SK-N-SH (cell line): ENCODE data around the gene BCL11B. TPM values are rescaled to one million over a fixed set of nuclear protein-coding genes. Genes with fewer than 3 reads are reported as not detected.
A peak's percentile ranks its signal among the peaks of the same experiment; 100 is the strongest.

Experiments
- CTCF ChIA-PET: fragments of 300-600, 350-600 bp; formaldehyde crosslinking; extraction: SDS; loops from one replicate; lab custom pipeline; 2021; lab: Yijun Ruan, JAX
- POLR2A ChIA-PET: fragments of 350-600 bp; sonication (Branson Sonifier 250); formaldehyde crosslinking; extraction: SDS; loops from one replicate; lab custom pipeline; 2020; ENCODE audit warnings: antibody characterized with exemption, inconsistent platforms; lab: Yijun Ruan, JAX
- DNase-seq: peaks from one replicate; pipeline ENCODE4 v3.0.0; 2012
- H2AFZ ChIP-seq: fragments of 200-600 bp; sonication (generic); 2 replicates; pipeline ENCODE4 v1.8.1; 2016; ENCODE audit warnings: antibody characterized with exemption, mild to moderate bottlenecking, low read depth
- H3F3A ChIP-seq: fragments of 200-600 bp; sonication (generic); replicated peaks from 2 replicates; pipeline ENCODE3; 2016; ENCODE audit warnings: antibody characterized with exemption, mild to moderate bottlenecking; ENCODE audit not compliant: insufficient read depth
- H3K27ac ChIP-seq, 2 experiments: fragments of 200-500 bp in 1 of 2; fragments of 200-600 bp in 1 of 2; sonication (Bioruptor generic) in 1 of 2; sonication (generic), shearing (Covaris generic) in 1 of 2; 2 replicates each; pipeline versions ENCODE4 v1.5.1 to v1.6.1; 2014 to 2016; ENCODE audit warnings: low read depth in 2 of 2, inconsistent platforms in 1 of 2, low read length in 1 of 2, mild to moderate bottlenecking in 1 of 2, mixed read lengths in 1 of 2
- H3K27me3 ChIP-seq: fragments of 200-600 bp; sonication (generic), shearing (Covaris generic); 2 replicates; pipeline ENCODE4 v1.6.1; 2016; ENCODE audit warnings: mixed run types; ENCODE audit not compliant: insufficient read depth
- H3K36me3 ChIP-seq, 2 experiments: fragments of 200-500 bp in 1 of 2; fragments of 200-600 bp in 1 of 2; sonication (Bioruptor generic) in 1 of 2; sonication (generic) in 1 of 2; replicated peaks in 1 of 2; 2 replicates each; pipeline versions ENCODE3 to v1.5.1; 2014 to 2016; ENCODE audit warnings: low read length in 1 of 2, mild to moderate bottlenecking in 1 of 2; ENCODE audit not compliant: insufficient read depth in 2 of 2, control insufficient read depth in 1 of 2
- H3K4me1 ChIP-seq, 2 experiments: fragments of 200-500 bp in 1 of 2; fragments of 200-600 bp in 1 of 2; sonication (Bioruptor generic) in 1 of 2; sonication (generic), shearing (Covaris generic) in 1 of 2; 2 replicates each; pipeline versions ENCODE4 v1.5.1 to v1.6.1; 2014 to 2016; ENCODE audit warnings: low read depth in 1 of 2, low read length in 1 of 2, mixed run types in 1 of 2; ENCODE audit not compliant: insufficient read depth in 2 of 2, control insufficient read depth in 1 of 2
- H3K4me2 ChIP-seq: fragments of 200-600 bp; sonication (generic), shearing (Covaris generic); 2 replicates; pipeline ENCODE4 v1.6.1; 2017; ENCODE audit warnings: mixed run types
- H3K4me3 ChIP-seq, 2 experiments: fragments of 200-500 bp in 1 of 2; fragments of 200-600 bp in 1 of 2; sonication (Bioruptor generic) in 1 of 2; sonication (generic), shearing (Covaris generic) in 1 of 2; 2 replicates each; pipeline versions ENCODE4 v1.5.1 to v1.8.1; 2014 to 2016; ENCODE audit warnings: low read depth in 2 of 2, inconsistent platforms in 1 of 2, low read length in 1 of 2, mild to moderate bottlenecking in 1 of 2, mixed read lengths in 1 of 2, moderate library complexity in 1 of 2
- H3K79me2 ChIP-seq: fragments of 200-600 bp; sonication (generic); 2 replicates; pipeline ENCODE4 v1.8.1; 2017; ENCODE audit warnings: mild to moderate bottlenecking; ENCODE audit not compliant: insufficient read depth
- H3K9ac ChIP-seq: fragments of 200-600 bp; sonication (generic); 2 replicates; pipeline ENCODE4 v1.6.1; 2017; ENCODE audit warnings: mixed run types
- H3K9me2 ChIP-seq: fragments of 200-600 bp; sonication (generic); 2 replicates; pipeline ENCODE4 v1.6.1; 2017; ENCODE audit warnings: mixed run types
- H3K9me3 ChIP-seq: fragments of 200-600 bp; sonication (generic); 2 replicates; pipeline ENCODE4 v1.6.1; 2017; ENCODE audit warnings: mixed run types, mild to moderate bottlenecking, moderate library complexity
- H4K20me1 ChIP-seq: fragments of 200-600 bp; sonication (generic); 2 replicates; pipeline ENCODE4 v1.6.1; 2017; ENCODE audit warnings: mild to moderate bottlenecking, mixed run types; ENCODE audit not compliant: insufficient read depth
- ELF1 ChIP-seq: IDR thresholded peaks from 2 replicates; pipeline ENCODE4 v1.4.0; 2012
- EP300 ChIP-seq, 2 experiments: IDR thresholded peaks; 2 replicates each; pipeline versions ENCODE4 v1.4.0 to v1.6.1; 2012; ENCODE audit warnings: borderline replicate concordance in 1 of 2, low read depth in 1 of 2, low read length in 1 of 2
- EZH2phosphoT487 ChIP-seq: fragments of 200-600 bp; sonication (generic); IDR thresholded peaks from 2 replicates; pipeline ENCODE4 v1.6.1; 2017; ENCODE audit warnings: low read depth, mixed run types, mild to moderate bottlenecking, antibody characterized with exemption, moderate library complexity, borderline replicate concordance
- FOSL2 ChIP-seq: IDR thresholded peaks from 2 replicates; pipeline ENCODE4 v1.4.0; 2012; ENCODE audit warnings: low read depth, mild to moderate bottlenecking, moderate library complexity, borderline replicate concordance
- GATA2 ChIP-seq: sonication (generic); formaldehyde crosslinking; IDR thresholded peaks from 2 replicates; pipeline ENCODE4 v1.5.0; 2020; ENCODE audit warnings: mild to moderate bottlenecking, missing genetic modification reagents
- MXI1 ChIP-seq: IDR thresholded peaks from 2 replicates; pipeline ENCODE4 v1.6.1; 2012; ENCODE audit warnings: mild to moderate bottlenecking, low read depth, low read length, improper control_type of control experiment
- POLR2AphosphoS5 ChIP-seq: IDR thresholded peaks from 2 replicates; pipeline ENCODE4 v1.6.1; 2012; ENCODE audit warnings: low read depth, low read length
- RAD21 ChIP-seq: IDR thresholded peaks from 2 replicates; pipeline ENCODE4 v1.6.1; 2012; ENCODE audit warnings: mild to moderate bottlenecking, low read length
- RXRA ChIP-seq: IDR thresholded peaks from 2 replicates; pipeline ENCODE4 v1.4.0; 2012; ENCODE audit warnings: low read depth, mild to moderate bottlenecking, borderline replicate concordance
- SIN3A ChIP-seq: IDR thresholded peaks from 2 replicates; pipeline ENCODE4 v1.6.1; 2012; ENCODE audit warnings: low read depth, mild to moderate bottlenecking, low read length, moderate library complexity, borderline replicate concordance
- SMC3 ChIP-seq: IDR thresholded peaks from 2 replicates; pipeline ENCODE4 v1.6.1; 2012; ENCODE audit warnings: low read depth, low read length, improper control_type of control experiment
- TAF1 ChIP-seq: IDR thresholded peaks from 2 replicates; pipeline ENCODE4 v1.6.1; 2012; ENCODE audit warnings: low read depth, mild to moderate bottlenecking, low read length, moderate library complexity, borderline replicate concordance
- YY1 ChIP-seq: IDR thresholded peaks from 2 replicates; pipeline ENCODE4 v1.4.0; 2012; ENCODE audit warnings: low read depth, mild to moderate bottlenecking
- WGBS: methylation state at CpG from one replicate; pipeline ENCODE4 v1.1.6; 2017; ENCODE audit warnings: low lambda C conversion rate; 5-methylcytosine and 5-hydroxymethylcytosine counted together
- polyA plus RNA-seq, 3 experiments: library from polyadenylated mRNA; depleted of rRNA; stranded (reverse); fragments of >200 nt; gene quantifications; 2 replicates each; pipeline ENCODE4 v1.2.3, GENCODE V29; 2012
- TF ChIP-seq, protein P1 (sequence below): fragments of 200-600 bp; sonication (generic); IDR thresholded peaks from 2 replicates; pipeline ENCODE4 v1.6.1; 2017; ENCODE audit warnings: antibody characterized with exemption, mild to moderate bottlenecking, moderate library complexity
- TF ChIP-seq, protein P2 (sequence below): IDR thresholded peaks from 2 replicates; pipeline ENCODE4 v1.4.0; 2012; ENCODE audit warnings: low read depth

BCL11B gene
- polyA plus RNA-seq, 1 of the 3 experiments (the other 2 are of a cell fraction): not detected

DNA sequence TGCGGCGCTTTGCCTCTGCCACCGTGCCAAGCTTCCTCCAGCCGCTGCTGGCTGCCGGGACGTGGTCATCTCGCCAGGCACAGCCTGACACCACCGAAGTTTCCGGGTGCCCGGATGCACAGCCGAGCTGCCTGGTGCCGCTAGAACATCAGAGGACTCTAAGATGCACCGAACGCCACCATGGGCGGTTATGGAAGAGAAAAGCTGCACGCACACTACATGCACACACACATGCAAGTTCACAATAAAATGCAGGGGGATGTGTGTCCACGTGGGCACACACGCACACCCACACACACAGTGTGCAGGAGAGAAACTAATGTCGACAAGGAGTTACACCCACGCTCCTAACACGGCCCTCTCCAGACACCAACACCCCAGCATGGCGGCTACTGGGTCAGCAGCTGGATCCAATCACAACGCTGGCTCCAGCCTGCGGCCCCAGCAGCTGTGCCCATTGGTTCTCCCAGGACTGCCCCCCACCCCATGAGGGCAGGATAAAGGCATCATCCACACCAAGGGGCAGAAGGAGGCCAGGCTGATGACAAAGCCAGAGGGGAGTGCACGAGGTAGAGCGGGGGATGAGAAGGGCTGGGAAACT is 82.7 kb downstream of the BCL11B start:
- DNase-seq: no peak
- POLR2A ChIA-PET: no interaction called here
- TF ChIP-seq EZH2phosphoT487: no peak
- TF ChIP-seq POLR2AphosphoS5: no peak
- TF ChIP-seq TAF1: no peak
- TF ChIP-seq SMC3: no peak
- TF ChIP-seq ELF1: no peak
- TF ChIP-seq RAD21: no peak
- no peak for TF ChIP-seq YY1
- TF ChIP-seq GATA2 (CRISPR knock-in tag): no peak
- no peak for TF ChIP-seq RXRA
- TF ChIP-seq MXI1: no peak
- TF ChIP-seq, all 33 proteins: peak for 0
- H3K4me1 ChIP-seq: peaks cover 0 to 7% of the 10 kb centered on the region in 2 experiments; a peak in 1 of 4 replicates
- H3K36me3 ChIP-seq: no peaks in the 10 kb centered on the region
- H3K4me2 ChIP-seq: no peak overlapping the region
- peaks cover 98% of the 10 kb centered on the region for H3K27me3 ChIP-seq
- no peak overlapping the region for H3K27ac ChIP-seq
- H3K9ac ChIP-seq: no peak overlapping the region
- H3K4me3 ChIP-seq: no peak overlapping the region
- H3K9me3 ChIP-seq: no peaks in the 10 kb centered on the region
- no peaks in the 10 kb centered on the region for H3K79me2 ChIP-seq
- no peaks in the 10 kb centered on the region for H4K20me1 ChIP-seq
- 33% methylated on average over 22 of the region's 26 CpGs for WGBS
- H3K9me2 ChIP-seq: no peaks in the 10 kb centered on the region
- H2AFZ ChIP-seq: no peak overlapping the region
- CTCF ChIA-PET: no interaction called here
- no peaks in the 10 kb centered on the region for H3F3A ChIP-seq

DNA sequence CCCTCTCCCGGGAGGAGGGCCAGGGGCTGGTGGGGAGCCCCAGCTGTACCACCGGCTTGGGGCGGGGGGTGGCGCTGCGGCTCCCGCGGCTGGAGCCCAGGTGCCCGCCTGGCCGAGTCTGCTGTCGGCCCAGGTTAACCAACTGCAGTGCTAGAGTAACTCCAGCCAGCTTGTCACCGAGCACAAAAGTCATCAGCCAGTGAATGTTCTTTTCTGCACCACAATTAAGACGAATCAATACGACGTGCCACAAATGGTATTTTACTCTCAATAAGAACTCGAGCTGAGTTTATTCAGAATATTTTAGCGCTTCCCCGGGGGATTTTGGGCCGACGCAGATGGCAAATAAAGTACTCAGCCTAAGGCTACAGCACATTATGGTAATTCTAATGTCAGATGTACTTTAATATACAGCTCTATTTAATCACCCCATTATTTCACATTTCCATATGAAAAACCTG is 83.2 kb downstream of the BCL11B start:
- TF ChIP-seq, protein P1, sequence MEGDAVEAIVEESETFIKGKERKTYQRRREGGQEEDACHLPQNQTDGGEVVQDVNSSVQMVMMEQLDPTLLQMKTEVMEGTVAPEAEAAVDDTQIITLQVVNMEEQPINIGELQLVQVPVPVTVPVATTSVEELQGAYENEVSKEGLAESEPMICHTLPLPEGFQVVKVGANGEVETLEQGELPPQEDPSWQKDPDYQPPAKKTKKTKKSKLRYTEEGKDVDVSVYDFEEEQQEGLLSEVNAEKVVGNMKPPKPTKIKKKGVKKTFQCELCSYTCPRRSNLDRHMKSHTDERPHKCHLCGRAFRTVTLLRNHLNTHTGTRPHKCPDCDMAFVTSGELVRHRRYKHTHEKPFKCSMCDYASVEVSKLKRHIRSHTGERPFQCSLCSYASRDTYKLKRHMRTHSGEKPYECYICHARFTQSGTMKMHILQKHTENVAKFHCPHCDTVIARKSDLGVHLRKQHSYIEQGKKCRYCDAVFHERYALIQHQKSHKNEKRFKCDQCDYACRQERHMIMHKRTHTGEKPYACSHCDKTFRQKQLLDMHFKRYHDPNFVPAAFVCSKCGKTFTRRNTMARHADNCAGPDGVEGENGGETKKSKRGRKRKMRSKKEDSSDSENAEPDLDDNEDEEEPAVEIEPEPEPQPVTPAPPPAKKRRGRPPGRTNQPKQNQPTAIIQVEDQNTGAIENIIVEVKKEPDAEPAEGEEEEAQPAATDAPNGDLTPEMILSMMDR: peak; percentile 26; the same call in 1 of the 2 replicates
- TF ChIP-seq RAD21 (no peak), SIN3A (no peak), POLR2AphosphoS5 (no peak), FOSL2 (no peak), EP300 (IDR thresholded peaks at IDR 0.05; ENCODE audit: borderline replicate concordance in 1 of 2, low read depth in 1 of 2, low read length in 1 of 2) (no peak)
- TF ChIP-seq, protein P2, sequence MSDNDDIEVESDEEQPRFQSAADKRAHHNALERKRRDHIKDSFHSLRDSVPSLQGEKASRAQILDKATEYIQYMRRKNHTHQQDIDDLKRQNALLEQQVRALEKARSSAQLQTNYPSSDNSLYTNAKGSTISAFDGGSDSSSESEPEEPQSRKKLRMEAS: no peak
- TF ChIP-seq, all 33 proteins: peak for 1
- POLR2A ChIA-PET: no interaction called here
- Histone ChIP-seq H3K4me1 (peaks cover 0 to 7% of the 10 kb centered on the region in 2 experiments; a peak in 1 of 4 replicates), H3K9ac (no peak overlapping the region), H3K9me2 (no peaks in the 10 kb centered on the region), H3K4me2 (no peak overlapping the region), H3F3A (no peaks in the 10 kb centered on the region), H4K20me1 (no peaks in the 10 kb centered on the region), H3K36me3 (no peaks in the 10 kb centered on the region), H3K9me3 (no peaks in the 10 kb centered on the region), H3K79me2 (no peaks in the 10 kb centered on the region), H3K27me3 (peaks cover 98% of the 10 kb centered on the region), H3K27ac (no peak overlapping the region), H3K4me3 (no peak overlapping the region), H2AFZ (no peak overlapping the region)
- peak; percentile 49 for DNase-seq
- WGBS: 19% methylated on average over 19 of the region's 19 CpGs
- CTCF ChIA-PET: no interaction called here
